ENCODE measurements around the gene TMPRSS12. TPM values are rescaled to one million over a fixed set of nuclear protein-coding genes. Genes with fewer than 3 reads are reported as not detected.
"Not testable (repeated sequence)": the region's sequence is repeated elsewhere in the genome, so short reads cannot be mapped to it uniquely, and the experiment has no call there.

TMPRSS12 gene
- total RNA-seq, 1 experiment from 2014 or later, result not detected

GRCh38 chr12:50868881-50869280 lies 26.2 kb downstream of the TMPRSS12 start:
- RAD21 ChIA-PET (ENCODE audit: low non-redundant PET in 1 of 2, low total read pairs in 2 of 2, uncharacterized antibody in 2 of 2, unreplicated experiment in 2 of 2), result not testable (repeated sequence)

GRCh38 chr12:50882563-50882962 lies 39.8 kb downstream of the TMPRSS12 start:
- Histone ChIP-seq H4K20me1 (ENCODE audit: insufficient read depth) (no peaks in the 10 kb centered on the region), H2AFZ (ENCODE audit: low read depth, low read length, poor library complexity, severe bottlenecking) (no peak overlapping the region), H3K36me3 (ENCODE audit: control insufficient read depth in 1 of 2, insufficient read depth in 2 of 2, low read length in 2 of 2) (no peaks in the 10 kb centered on the region), H3K4me2 (ENCODE audit: low read length) (no peak overlapping the region), H3K9me3 (ENCODE audit: control insufficient read depth in 1 of 2, insufficient read depth in 1 of 2, low read depth in 1 of 2, low read length in 2 of 2) (no peaks in the 10 kb centered on the region), H3K4me1 (ENCODE audit: control insufficient read depth in 1 of 2, insufficient read depth in 2 of 2, low read length in 2 of 2) (no peaks in the 10 kb centered on the region), H3K27me3 (ENCODE audit: insufficient read depth, low read length) (no peaks in the 10 kb centered on the region), H3K4me3 (replicated peaks in 1 of 2; ENCODE audit: low read depth in 1 of 2, low read length in 2 of 2) (no peak overlapping the region), H3K9me2 (ENCODE audit: insufficient read depth) (no peaks in the 10 kb centered on the region), H3K27ac (ENCODE audit: low read depth, low read length) (no peak overlapping the region), H3K9ac (ENCODE audit: low read length) (no peak overlapping the region), H3K79me2 (ENCODE audit: insufficient read depth, low read length) (no peaks in the 10 kb centered on the region)
- ChIA-PET CTCF (no interaction called here), POLR2A (no interaction called here), RAD21 (ENCODE audit: low non-redundant PET in 1 of 2, low total read pairs in 2 of 2, uncharacterized antibody in 2 of 2, unreplicated experiment in 2 of 2) (no interaction called here)
- TF ChIP-seq MAX (IDR thresholded peaks at IDR 0.05) (no peak), RAD21 (IDR thresholded peaks at IDR 0.05; ENCODE audit: low read depth) (no peak), CTCF (IDR thresholded peaks at IDR 0.05 in 2 of 3, conservative IDR thresholded peaks at IDR 0.05 in 1 of 3; ENCODE audit: borderline replicate concordance in 1 of 3, insufficient read depth in 1 of 3, low read depth in 2 of 3, low read length in 2 of 3) (no peak), YY1 (IDR thresholded peaks at IDR 0.05; ENCODE audit: extremely low read depth, insufficient replicate concordance, low read depth, low read length) (no peak), FOSL1 (IDR thresholded peaks at IDR 0.05; ENCODE audit: low read depth) (no peak), JUND (IDR thresholded peaks at IDR 0.05) (no peak), CBX3 (IDR thresholded peaks at IDR 0.05; ENCODE audit: low read depth) (no peak), TCF7L2 (IDR thresholded peaks at IDR 0.05; ENCODE audit: borderline replicate concordance, extremely low read depth, insufficient read depth, insufficient read length) (no peak), EGR1 (IDR thresholded peaks at IDR 0.05; ENCODE audit: low read depth) (no peak), ZFX (IDR thresholded peaks at IDR 0.05) (no peak), CEBPB (IDR thresholded peaks at IDR 0.05; ENCODE audit: low read depth) (no peak), EZH2 (IDR thresholded peaks at IDR 0.05) (no peak), POLR2AphosphoS5 (IDR thresholded peaks at IDR 0.05; ENCODE audit: low read depth, low read length) (no peak), ZNF274 (IDR thresholded peaks at IDR 0.05; ENCODE audit: low read depth, low read length) (no peak), EZH2phosphoT487 (IDR thresholded peaks at IDR 0.05; ENCODE audit: borderline replicate concordance) (no peak)
- ATAC-seq (no peak), DNase-seq (ENCODE audit: low read depth, low spot score) (no peak)
- no TSS peak for BruUV-seq (replicated peaks)
- intact Hi-C loops (cut with micrococcal nuclease), result no loop called here

More at GRCh38 chr12:50868881-50869280, 26.2 kb downstream of the TMPRSS12 start:
- H3K4me2 ChIP-seq (ENCODE audit: low read length); H3K27ac ChIP-seq (ENCODE audit: low read depth, low read length); H3K9me2 ChIP-seq (ENCODE audit: insufficient read depth); H3K36me3 ChIP-seq (ENCODE audit: control insufficient read depth in 1 of 2, insufficient read depth in 2 of 2, low read length in 2 of 2); H2AFZ ChIP-seq (ENCODE audit: low read depth, low read length, poor library complexity, severe bottlenecking); POLR2A ChIA-PET; H3K27me3 ChIP-seq (ENCODE audit: insufficient read depth, low read length); intact Hi-C loops (cut with micrococcal nuclease); H3K9me3 ChIP-seq (ENCODE audit: control insufficient read depth in 1 of 2, insufficient read depth in 1 of 2, low read depth in 1 of 2, low read length in 2 of 2); H3K4me3 ChIP-seq (replicated peaks in 1 of 2; ENCODE audit: low read depth in 1 of 2, low read length in 2 of 2); DNase-seq (ENCODE audit: low read depth, low spot score); BruUV-seq (replicated peaks); H3K9ac ChIP-seq (ENCODE audit: low read length); ATAC-seq; H4K20me1 ChIP-seq (ENCODE audit: insufficient read depth); H3K79me2 ChIP-seq (ENCODE audit: insufficient read depth, low read length); CTCF ChIA-PET; H3K4me1 ChIP-seq (ENCODE audit: control insufficient read depth in 1 of 2, insufficient read depth in 2 of 2, low read length in 2 of 2): not testable (repeated sequence)

Measured in HCT116 (cell line).